Upper lobe of left lung (tissue), 4 donors: ENCODE data around the gene HOXD12.

Experiments used
- EP300 ChIP-seq, 4 donors: sonication (generic); formaldehyde crosslinking; IDR thresholded peaks; one replicate each; pipeline ENCODE4 v1.5.1; 2017; ENCODE audit warnings: antibody characterized with exemption in 4 of 4, control low read depth in 2 of 4
- POLR2AphosphoS5 ChIP-seq, 2 donors: sonication (generic); formaldehyde crosslinking; IDR thresholded peaks; one replicate each; pipeline ENCODE4 v1.5.1; 2017; ENCODE audit warnings: antibody characterized with exemption in 2 of 2

DNA sequence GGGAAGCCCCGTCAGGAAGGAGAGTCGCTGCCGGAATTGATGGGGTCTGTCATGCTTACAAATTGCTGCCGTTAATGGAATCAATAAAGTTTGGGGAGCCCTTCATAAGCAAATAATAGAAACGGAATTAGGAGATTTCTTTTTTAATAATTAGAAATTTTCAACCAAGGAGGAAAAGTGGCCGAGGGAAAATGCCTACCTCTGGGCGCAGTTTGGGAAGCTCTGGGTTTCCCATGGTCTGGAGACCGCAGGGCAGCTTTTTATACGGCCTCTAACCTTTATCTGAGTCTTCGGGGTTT is 17.1 kb upstream of the HOXD12 start:
- no peak for TF ChIP-seq EP300 (IDR thresholded peaks at IDR 0.05)
- no peak for TF ChIP-seq POLR2AphosphoS5 (IDR thresholded peaks at IDR 0.05)
